SK-N-SH (cell line): ENCODE data around the gene C5orf58.

Experiments used
- CHD2 ChIP-seq: fragments of 150-350 bp; IDR thresholded peaks from 2 replicates; pipeline ENCODE4 v1.6.1; 2018; ENCODE audit warnings: low read length; ENCODE audit not compliant: partially characterized antibody
- ELF1 ChIP-seq: IDR thresholded peaks from 2 replicates; pipeline ENCODE4 v1.4.0; 2012
- MAX ChIP-seq: IDR thresholded peaks from 2 replicates; pipeline ENCODE4 v1.4.0; 2012; ENCODE audit warnings: low read depth
- POLR2AphosphoS5 ChIP-seq: IDR thresholded peaks from 2 replicates; pipeline ENCODE4 v1.6.1; 2012; ENCODE audit warnings: low read depth, low read length
- RAD21 ChIP-seq: IDR thresholded peaks from 2 replicates; pipeline ENCODE4 v1.6.1; 2012; ENCODE audit warnings: mild to moderate bottlenecking, low read length
- TAF1 ChIP-seq: IDR thresholded peaks from 2 replicates; pipeline ENCODE4 v1.6.1; 2012; ENCODE audit warnings: low read depth, mild to moderate bottlenecking, low read length, moderate library complexity, borderline replicate concordance
- TF ChIP-seq, protein P1 (sequence below): fragments of 200-600 bp; sonication (generic); IDR thresholded peaks from 2 replicates; pipeline ENCODE4 v1.6.1; 2017; ENCODE audit warnings: antibody characterized with exemption, mild to moderate bottlenecking, moderate library complexity

DNA sequence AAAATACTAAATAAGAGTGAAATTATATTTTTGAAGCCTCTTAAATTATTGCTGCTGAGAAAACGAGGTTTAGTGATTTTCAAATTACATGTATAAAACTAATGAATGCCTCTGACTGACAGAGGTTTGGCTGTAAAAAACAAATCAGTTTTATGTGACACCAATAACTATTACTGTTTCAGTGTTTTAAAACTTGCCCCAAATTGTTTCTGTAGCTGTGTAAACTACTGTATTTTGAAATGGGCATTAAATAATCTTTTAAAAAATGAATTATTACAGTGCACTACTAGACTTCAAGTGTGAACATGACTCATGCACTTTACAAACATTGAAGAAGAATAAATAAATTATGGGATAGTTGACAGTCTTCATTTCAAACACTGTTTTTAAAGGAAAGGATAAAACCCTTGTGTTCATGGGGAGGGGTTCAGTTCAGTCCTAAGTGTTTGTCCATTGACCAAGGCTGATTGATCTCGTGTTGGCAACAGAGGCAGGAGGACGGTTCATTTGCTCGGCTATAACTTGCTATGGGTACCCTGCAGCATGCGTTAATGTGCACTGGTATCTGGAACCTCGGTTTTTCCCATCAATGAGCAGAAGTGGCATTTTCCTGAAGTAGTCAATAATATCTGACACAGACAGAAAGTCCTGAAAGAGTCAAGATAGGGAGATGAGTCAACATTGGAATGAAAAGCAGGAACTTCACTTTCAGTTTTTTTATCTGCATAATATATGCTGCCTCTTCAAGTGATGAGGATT, 15.6 kb downstream of the C5orf58 start:
- TF ChIP-seq, protein P1, sequence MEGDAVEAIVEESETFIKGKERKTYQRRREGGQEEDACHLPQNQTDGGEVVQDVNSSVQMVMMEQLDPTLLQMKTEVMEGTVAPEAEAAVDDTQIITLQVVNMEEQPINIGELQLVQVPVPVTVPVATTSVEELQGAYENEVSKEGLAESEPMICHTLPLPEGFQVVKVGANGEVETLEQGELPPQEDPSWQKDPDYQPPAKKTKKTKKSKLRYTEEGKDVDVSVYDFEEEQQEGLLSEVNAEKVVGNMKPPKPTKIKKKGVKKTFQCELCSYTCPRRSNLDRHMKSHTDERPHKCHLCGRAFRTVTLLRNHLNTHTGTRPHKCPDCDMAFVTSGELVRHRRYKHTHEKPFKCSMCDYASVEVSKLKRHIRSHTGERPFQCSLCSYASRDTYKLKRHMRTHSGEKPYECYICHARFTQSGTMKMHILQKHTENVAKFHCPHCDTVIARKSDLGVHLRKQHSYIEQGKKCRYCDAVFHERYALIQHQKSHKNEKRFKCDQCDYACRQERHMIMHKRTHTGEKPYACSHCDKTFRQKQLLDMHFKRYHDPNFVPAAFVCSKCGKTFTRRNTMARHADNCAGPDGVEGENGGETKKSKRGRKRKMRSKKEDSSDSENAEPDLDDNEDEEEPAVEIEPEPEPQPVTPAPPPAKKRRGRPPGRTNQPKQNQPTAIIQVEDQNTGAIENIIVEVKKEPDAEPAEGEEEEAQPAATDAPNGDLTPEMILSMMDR: no peak
- TF ChIP-seq ELF1 (no peak), CHD2 (no peak), MAX (no peak), RAD21 (no peak), POLR2AphosphoS5 (no peak), TAF1 (no peak)
